ENCODE data around the gene NPC2.

DNA sequence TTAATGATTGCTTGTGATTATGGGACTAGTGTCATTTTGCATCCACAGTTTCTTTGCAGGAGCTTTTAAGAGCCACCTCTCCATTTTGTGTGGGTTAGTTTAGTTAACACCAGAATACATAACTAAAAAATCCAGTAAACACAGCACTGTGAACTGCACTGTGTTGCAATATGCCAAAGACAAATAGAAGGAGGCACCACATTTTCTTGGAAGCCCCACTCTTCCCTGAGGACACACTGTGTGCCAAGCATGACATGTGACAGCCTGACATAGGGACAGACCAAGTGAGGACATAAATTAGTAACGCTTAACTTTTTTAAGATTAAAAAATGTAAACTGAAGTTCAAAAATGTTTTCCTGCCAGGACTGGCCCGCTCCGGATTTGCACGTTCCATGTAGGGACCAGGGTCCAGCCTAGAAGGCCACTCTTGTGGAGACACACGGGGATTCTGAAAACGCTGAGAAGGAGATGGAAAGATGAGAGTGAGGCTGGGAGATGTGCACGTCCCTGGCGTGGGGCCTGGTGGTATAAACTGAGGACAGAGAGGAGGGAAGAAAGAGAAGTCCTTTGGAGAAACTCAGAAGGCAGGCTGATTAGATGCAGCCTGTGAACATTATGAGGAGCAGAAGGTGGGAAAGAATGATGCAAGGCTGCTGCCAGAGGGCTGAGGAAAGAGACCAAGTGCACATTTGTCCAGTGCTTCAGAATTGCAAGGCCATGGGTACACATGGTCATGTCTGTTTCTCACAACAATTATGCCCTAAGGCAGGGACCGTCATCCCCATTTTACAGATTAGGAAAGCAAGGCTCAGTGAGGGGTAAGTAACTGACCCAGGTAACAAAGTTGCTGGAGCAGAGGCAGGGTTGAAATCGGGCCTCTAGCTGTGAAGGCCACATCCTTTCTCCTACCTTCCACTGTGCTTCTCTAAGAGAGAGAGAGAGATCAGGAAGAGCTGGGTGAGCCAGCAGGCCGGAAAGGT is 45.6 kb upstream of the NPC2 start:
- TF ChIP-seq, protein P1, sequence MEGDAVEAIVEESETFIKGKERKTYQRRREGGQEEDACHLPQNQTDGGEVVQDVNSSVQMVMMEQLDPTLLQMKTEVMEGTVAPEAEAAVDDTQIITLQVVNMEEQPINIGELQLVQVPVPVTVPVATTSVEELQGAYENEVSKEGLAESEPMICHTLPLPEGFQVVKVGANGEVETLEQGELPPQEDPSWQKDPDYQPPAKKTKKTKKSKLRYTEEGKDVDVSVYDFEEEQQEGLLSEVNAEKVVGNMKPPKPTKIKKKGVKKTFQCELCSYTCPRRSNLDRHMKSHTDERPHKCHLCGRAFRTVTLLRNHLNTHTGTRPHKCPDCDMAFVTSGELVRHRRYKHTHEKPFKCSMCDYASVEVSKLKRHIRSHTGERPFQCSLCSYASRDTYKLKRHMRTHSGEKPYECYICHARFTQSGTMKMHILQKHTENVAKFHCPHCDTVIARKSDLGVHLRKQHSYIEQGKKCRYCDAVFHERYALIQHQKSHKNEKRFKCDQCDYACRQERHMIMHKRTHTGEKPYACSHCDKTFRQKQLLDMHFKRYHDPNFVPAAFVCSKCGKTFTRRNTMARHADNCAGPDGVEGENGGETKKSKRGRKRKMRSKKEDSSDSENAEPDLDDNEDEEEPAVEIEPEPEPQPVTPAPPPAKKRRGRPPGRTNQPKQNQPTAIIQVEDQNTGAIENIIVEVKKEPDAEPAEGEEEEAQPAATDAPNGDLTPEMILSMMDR (IDR thresholded peaks at IDR 0.05 in 4 of 5, conservative IDR thresholded peaks at IDR 0.05 in 1 of 5), result no peak
- no peak for TF ChIP-seq POLR2A (IDR thresholded peaks at IDR 0.05)

All from gastrocnemius medialis (tissue), 4 donors.